GM21723 (cell line): Measurements from ENCODE around the gene SDC1.
"Not testable (repeated sequence)": the region's sequence is repeated elsewhere in the genome, so short reads cannot be mapped to it uniquely, and the experiment has no call there.

Experiments used
- ATAC-seq: cut with Tn5 transposase; IDR thresholded peaks from one replicate; pipeline ENCODE4 v1.9.1; 2021; ENCODE audit warnings: mild to moderate bottlenecking, moderate library complexity; ENCODE audit not compliant: unreplicated experiment

Gene SDC1

GRCh38 chr2:20198796-20199632 lies 25.9 kb downstream of the SDC1 start:
- ATAC-seq: no peak

GRCh38 chr2:20198001-20198400 lies 26.9 kb downstream of the SDC1 start:
- ATAC-seq: no peak

- ATAC-seq: no peak
Observed at GRCh38 chr2:20197192-20197591, 27.7 kb downstream of the SDC1 start.

- ATAC-seq: no peak
Observed at GRCh38 chr2:20196657-20197161, 28.2 kb downstream of the SDC1 start.

GRCh38 chr2:20196053-20196656 lies 28.8 kb downstream of the SDC1 start:
- no peak for ATAC-seq

- ATAC-seq: no peak
Observed at GRCh38 chr2:20195431-20196033, 29.4 kb downstream of the SDC1 start.

GRCh38 chr2:20195016-20195411 lies 29.9 kb downstream of the SDC1 start:
- not testable (repeated sequence) for ATAC-seq

GRCh38 chr2:20194097-20195015 lies 30.6 kb downstream of the SDC1 start:
- ATAC-seq: no peak

- ATAC-seq: no peak
Observed at GRCh38 chr2:20193185-20193584, 31.7 kb downstream of the SDC1 start.

- no peak for ATAC-seq
Observed at GRCh38 chr2:20192781-20193180, 32.1 kb downstream of the SDC1 start.

GRCh38 chr2:20191714-20192569 lies 33.0 kb downstream of the SDC1 start:
- no peak for ATAC-seq

GRCh38 chr2:20190876-20191713 lies 33.8 kb downstream of the SDC1 start:
- ATAC-seq: no peak

GRCh38 chr2:20190170-20190569 lies 34.8 kb downstream of the SDC1 start:
- no peak for ATAC-seq

GRCh38 chr2:20189299-20189931 lies 35.5 kb downstream of the SDC1 start:
- ATAC-seq: no peak

GRCh38 chr2:20188851-20189250 lies 36.1 kb downstream of the SDC1 start:
- ATAC-seq: no peak

GRCh38 chr2:20188201-20188600 lies 36.7 kb downstream of the SDC1 start:
- ATAC-seq: no peak

GRCh38 chr2:20187331-20187730 lies 37.6 kb downstream of the SDC1 start:
- no peak for ATAC-seq

- no peak for ATAC-seq
Observed at GRCh38 chr2:20186855-20187187, 38.1 kb downstream of the SDC1 start.
